ENCODE measurements around the gene ARHGAP18. TPM values are rescaled to one million over a fixed set of nuclear protein-coding genes. Genes with fewer than 3 reads are reported as not detected.

ARHGAP18 gene
- total RNA-seq, 4 donors from 2014 or later: 2.8 to 9.0 (median 7.1) TPM

DNA sequence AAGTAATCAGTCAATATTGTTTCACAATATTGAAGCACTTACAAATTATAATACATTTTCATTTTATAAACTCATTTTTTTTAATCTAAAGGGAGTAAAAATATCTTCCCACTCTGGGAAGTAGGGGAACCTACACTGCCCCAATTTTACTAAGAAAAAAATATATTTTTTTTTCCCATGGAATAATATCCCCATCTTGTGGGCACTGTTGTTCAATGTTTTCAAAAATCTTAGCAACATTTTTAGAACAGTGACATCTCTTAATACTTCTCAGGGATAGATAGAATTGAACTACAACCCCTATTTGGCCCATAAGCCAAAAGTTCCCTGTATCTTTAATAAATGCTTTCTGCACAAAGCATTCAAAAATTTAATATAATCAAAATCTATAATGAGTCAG, 42.9 kb downstream of the ARHGAP18 start:
- H3K27ac ChIP-seq: no peak overlapping the region
- TF ChIP-seq POLR2A (IDR thresholded peaks at IDR 0.05): no peak
- H3K4me3 ChIP-seq: no peak overlapping the region
- peaks cover 0 to 13% (median 0%) of the 10 kb centered on the region in 3 donors for H3K4me1 ChIP-seq
- H3K27me3 ChIP-seq: no peaks in the 10 kb centered on the region
- DNase-seq: no peak
- H3K36me3 ChIP-seq: no peaks in the 10 kb centered on the region
- intact Hi-C loops (cut with DNase I): no loop called here
- H3K9me3 ChIP-seq: no peaks in the 10 kb centered on the region

DNA sequence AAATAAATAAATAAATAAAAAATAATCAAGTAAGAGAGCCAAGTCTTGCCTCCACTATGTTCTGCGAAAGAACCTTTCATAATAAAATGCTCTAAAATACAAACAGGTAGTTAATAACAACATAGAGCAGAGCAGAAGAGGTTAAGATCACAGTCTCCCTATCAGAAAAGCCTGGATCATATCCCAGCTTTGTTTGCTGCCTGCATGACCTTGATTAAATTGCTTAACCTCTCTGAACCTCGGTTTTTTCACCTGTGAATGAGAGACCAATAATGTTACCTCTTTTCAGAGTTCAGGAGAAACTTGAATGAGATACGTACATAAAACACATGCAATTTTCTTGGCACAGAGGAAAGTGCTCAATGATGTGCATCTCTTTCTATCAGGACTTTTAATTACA, 44.4 kb downstream of the ARHGAP18 start:
- intact Hi-C loops (cut with DNase I): no loop called here
- no peaks in the 10 kb centered on the region for H3K27me3 ChIP-seq
- no peak overlapping the region for H3K4me3 ChIP-seq
- TF ChIP-seq, protein P1, sequence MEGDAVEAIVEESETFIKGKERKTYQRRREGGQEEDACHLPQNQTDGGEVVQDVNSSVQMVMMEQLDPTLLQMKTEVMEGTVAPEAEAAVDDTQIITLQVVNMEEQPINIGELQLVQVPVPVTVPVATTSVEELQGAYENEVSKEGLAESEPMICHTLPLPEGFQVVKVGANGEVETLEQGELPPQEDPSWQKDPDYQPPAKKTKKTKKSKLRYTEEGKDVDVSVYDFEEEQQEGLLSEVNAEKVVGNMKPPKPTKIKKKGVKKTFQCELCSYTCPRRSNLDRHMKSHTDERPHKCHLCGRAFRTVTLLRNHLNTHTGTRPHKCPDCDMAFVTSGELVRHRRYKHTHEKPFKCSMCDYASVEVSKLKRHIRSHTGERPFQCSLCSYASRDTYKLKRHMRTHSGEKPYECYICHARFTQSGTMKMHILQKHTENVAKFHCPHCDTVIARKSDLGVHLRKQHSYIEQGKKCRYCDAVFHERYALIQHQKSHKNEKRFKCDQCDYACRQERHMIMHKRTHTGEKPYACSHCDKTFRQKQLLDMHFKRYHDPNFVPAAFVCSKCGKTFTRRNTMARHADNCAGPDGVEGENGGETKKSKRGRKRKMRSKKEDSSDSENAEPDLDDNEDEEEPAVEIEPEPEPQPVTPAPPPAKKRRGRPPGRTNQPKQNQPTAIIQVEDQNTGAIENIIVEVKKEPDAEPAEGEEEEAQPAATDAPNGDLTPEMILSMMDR (IDR thresholded peaks at IDR 0.05): no peak
- TF ChIP-seq POLR2A (IDR thresholded peaks at IDR 0.05): no peak
- peaks cover 0 to 15% (median 0%) of the 10 kb centered on the region in 3 donors for H3K4me1 ChIP-seq
- H3K27ac ChIP-seq: no peak overlapping the region
- no peaks in the 10 kb centered on the region for H3K9me3 ChIP-seq
- no peaks in the 10 kb centered on the region for H3K36me3 ChIP-seq
- WGBS, 2 donors: 86 to 87% methylated on average over 3 of the region's 3 CpGs
- DNase-seq: no peak

DNA sequence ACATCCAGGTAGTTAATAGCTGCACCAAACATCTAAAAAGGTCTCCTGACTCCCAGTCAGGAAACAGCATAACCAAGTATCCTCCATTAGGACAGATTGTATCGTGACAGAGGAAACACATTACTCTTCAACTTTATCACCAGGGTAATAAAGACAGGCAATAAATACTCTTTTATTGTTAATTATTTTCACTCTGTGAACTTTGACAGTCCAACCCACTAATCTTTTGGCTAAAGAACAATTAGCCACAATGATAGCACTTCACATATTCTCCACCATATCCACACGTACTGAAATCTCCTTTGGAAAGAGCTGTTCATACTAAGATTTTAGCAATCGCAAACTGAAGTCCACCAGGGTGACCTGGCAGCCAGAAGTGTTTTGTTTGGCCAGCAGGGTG, 46.4 kb downstream of the ARHGAP18 start:
- WGBS, 2 donors: 76 to 90% methylated on average over 3 of the region's 3 CpGs
- no peak for DNase-seq
- TF ChIP-seq, protein P1 (IDR thresholded peaks at IDR 0.05): no peak
- no peak for TF ChIP-seq POLR2A (IDR thresholded peaks at IDR 0.05)
- Histone ChIP-seq H3K4me1 (peaks cover 0 to 15% (median 0%) of the 10 kb centered on the region in 3 donors), H3K4me3 (no peak overlapping the region), H3K9me3 (no peaks in the 10 kb centered on the region), H3K27me3 (no peaks in the 10 kb centered on the region), H3K27ac (no peak overlapping the region), H3K36me3 (no peaks in the 10 kb centered on the region)
- intact Hi-C loops (cut with DNase I): no loop called here

DNA sequence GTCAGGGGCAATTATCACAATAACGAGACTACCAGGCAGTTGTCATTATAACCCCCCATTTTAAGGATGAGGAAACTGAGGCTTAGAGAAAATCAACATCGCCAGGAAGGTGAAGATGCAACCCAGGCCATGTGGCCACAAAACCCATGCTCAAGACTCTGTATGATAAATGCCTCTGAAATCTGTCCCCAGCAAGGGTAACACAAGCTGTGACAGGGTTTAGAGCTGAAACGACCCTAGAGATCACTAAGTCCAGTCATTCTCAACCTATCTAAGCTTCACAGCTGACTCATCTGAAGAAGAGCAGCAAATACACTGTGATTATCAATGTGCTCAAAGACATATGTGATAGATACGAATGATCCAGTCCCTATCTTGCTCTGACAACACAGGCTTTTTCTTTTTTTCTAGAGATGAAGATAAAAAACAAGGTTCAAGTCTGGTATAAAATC, 47.0 kb downstream of the ARHGAP18 start:
- no peak overlapping the region for H3K4me3 ChIP-seq
- no peaks in the 10 kb centered on the region for H3K36me3 ChIP-seq
- DNase-seq: no peak
- TF ChIP-seq, protein P1 (IDR thresholded peaks at IDR 0.05): no peak
- TF ChIP-seq POLR2A (IDR thresholded peaks at IDR 0.05): no peak
- H3K27ac ChIP-seq: no peak overlapping the region
- WGBS, 2 donors: 78 to 86% methylated on average over 4 of the region's 4 CpGs
- intact Hi-C loops (cut with DNase I): no loop called here
- peaks cover 0 to 15% (median 0%) of the 10 kb centered on the region in 3 donors for H3K4me1 ChIP-seq
- H3K27me3 ChIP-seq: no peaks in the 10 kb centered on the region
- H3K9me3 ChIP-seq: no peaks in the 10 kb centered on the region

DNA sequence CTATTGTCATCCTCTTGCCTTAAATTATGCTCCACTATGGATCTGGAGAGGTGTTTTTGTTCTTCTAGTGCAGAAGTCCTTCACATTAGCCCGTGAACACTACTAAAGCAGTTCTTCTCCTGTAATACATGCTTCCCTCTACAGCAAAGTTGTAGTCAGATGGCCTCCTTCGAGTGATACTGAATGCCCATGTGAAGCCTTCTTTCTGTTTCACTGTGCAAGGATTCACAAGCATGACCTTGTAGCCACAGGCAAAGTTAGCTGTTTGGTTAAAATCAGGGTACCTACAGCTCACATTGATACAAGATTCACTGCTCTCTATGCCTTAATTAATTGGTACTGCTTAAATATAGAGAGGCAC, 47.6 kb downstream of the ARHGAP18 start:
- WGBS, 2 donors: 57 to 78% methylated on average over 2 of the region's 2 CpGs
- H3K4me3 ChIP-seq: no peak overlapping the region
- no peaks in the 10 kb centered on the region for H3K36me3 ChIP-seq
- no peak for DNase-seq
- intact Hi-C loops (cut with DNase I): no loop called here
- TF ChIP-seq POLR2A (IDR thresholded peaks at IDR 0.05): no peak
- TF ChIP-seq, protein P1 (IDR thresholded peaks at IDR 0.05): no peak
- peak overlapping the region in 1 of 4 donors; percentile 59 for H3K27ac ChIP-seq
- H3K9me3 ChIP-seq: no peaks in the 10 kb centered on the region
- peaks cover 0 to 11% (median 0%) of the 10 kb centered on the region in 3 donors for H3K4me1 ChIP-seq
- no peaks in the 10 kb centered on the region for H3K27me3 ChIP-seq
